ENCODE data around the gene ERP27.

GRCh38 chr12:14901228-14901562, 37.1 kb downstream of the ERP27 start:
- TF ChIP-seq, protein P1, sequence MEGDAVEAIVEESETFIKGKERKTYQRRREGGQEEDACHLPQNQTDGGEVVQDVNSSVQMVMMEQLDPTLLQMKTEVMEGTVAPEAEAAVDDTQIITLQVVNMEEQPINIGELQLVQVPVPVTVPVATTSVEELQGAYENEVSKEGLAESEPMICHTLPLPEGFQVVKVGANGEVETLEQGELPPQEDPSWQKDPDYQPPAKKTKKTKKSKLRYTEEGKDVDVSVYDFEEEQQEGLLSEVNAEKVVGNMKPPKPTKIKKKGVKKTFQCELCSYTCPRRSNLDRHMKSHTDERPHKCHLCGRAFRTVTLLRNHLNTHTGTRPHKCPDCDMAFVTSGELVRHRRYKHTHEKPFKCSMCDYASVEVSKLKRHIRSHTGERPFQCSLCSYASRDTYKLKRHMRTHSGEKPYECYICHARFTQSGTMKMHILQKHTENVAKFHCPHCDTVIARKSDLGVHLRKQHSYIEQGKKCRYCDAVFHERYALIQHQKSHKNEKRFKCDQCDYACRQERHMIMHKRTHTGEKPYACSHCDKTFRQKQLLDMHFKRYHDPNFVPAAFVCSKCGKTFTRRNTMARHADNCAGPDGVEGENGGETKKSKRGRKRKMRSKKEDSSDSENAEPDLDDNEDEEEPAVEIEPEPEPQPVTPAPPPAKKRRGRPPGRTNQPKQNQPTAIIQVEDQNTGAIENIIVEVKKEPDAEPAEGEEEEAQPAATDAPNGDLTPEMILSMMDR (IDR thresholded peaks at IDR 0.05; ENCODE audit: low read length), result no peak; the same call in 1 of the 2 replicates
- TF ChIP-seq EZH2 (IDR thresholded peaks at IDR 0.05; ENCODE audit: borderline replicate concordance, low read length), result no peak

Measured in OCI-LY1 (cell line).